Posterior vena cava (tissue), 2 donors: ENCODE measurements around the gene NDRG4. TPM values are rescaled to one million over a fixed set of nuclear protein-coding genes. Genes with fewer than 3 reads are reported as not detected.

Experiments
- DNase-seq: peaks from one replicate; pipeline ENCODE4 v3.0.0-alpha.2; 2020; ENCODE audit warnings: low spot score
- intact Hi-C, 2 donors: fragments of 100-400 bp; cut with DNase I; formaldehyde crosslinking; loops; one replicate each; pipeline versions ENCODE4 v1.14.1 to v1.14.2; 2022 to 2023
- total RNA-seq, 2 donors: library from RNA; stranded (reverse); fragmentation: NEBNext Ultra II Directional; extraction: Animal tissue kit (Norgen Biotek cat#: 25700); gene quantifications; one replicate each; pipeline ENCODE4 v1.2.1, GENCODE V29; 2021
- donor health status: DM: yes; HTN: yes; CAD: no.
- donor health status: DM: yes; HTN: yes; CAD: no.

NDRG4 gene
- total RNA-seq, 2 donors from 2014 or later, result 5.8 to 8.6 TPM

DNA sequence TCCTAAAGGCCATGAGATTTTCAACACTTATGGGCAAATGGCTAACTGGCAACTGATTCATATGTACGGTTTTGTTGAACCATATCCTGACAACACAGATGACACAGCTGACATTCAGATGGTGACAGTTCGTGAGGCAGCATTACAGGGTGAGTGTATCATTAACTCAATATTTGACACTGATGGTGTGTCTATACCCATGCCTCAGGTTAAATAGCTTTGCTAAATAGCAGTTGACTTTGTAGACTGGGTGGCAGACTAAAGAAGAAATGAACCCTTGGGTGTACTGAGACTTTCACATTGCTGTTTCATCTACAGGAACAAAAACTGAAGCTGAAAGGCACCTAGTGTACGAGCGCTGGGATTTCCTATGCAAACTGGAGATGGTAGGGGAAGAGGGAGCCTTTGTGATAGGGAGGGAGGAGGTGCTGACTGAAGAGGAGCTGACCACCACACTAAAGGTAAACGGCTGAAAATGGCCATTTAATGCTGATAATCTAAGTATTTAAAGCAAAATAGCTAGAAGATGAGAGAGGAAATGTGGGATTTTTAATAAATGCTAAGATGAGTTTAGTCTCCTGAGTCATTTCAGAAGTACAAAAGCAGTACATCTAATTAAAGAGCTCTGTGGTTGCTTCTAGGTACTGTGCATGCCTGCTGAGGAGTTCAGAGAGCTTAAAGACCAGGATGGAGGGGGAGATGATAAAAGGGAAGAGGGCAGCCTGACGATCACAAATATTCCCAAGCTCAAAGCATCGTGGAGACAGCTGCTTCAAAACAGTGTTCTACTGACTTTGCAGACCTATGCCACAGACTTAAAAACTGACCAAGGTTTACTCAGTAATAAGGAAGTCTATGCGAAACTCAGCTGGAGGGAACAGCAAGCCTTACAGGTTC is 18.4 kb downstream of the NDRG4 start:
- no peak for DNase-seq
- intact Hi-C loops, result loop anchor here in 1 of 2 donors (10.0 kb wide), 1 partner anchor 116 kb away; no protein-coding TSS in a partner anchor

DNA sequence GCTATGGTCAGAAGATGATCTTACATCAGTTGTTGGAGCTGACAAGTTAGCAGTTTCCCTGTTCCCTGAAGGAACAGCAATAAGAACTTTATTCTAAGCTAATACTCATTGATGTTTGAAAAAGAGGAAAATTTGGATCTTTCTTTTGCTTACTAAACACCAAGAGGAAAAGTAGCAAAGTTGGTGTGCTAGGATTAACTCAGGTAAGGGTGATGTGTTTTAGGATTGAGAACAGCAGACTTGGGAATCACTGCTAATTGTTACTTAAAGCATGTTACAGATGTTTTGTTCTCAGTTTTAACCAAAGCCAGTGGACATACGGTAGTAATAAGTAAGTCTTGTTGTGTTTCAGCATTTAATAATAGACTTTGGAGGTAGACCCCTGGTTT is 19.0 kb downstream of the NDRG4 start:
- intact Hi-C loops, result loop anchor here in 1 of 2 donors (10.0 kb wide), 1 partner anchor 116 kb away; no protein-coding TSS in a partner anchor
- DNase-seq, result no peak

DNA sequence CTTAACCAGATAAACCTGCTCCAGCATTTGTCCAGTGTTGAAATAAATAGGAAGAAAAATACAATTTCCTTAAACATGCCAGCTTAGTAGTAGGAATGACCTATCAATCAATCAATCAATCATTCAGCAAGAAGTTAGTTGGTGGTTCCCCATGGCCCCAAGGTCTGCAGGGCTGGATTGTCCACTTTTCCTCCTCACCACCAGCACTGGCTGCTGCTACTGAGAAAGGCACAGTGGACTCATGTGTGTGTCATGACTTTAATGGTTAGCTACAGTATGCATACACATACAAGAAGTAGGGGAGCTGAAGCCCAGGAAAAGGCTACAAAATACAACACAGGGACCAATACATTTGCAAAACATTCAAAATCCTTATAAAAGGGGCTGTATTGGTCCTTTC is 19.8 kb downstream of the NDRG4 start:
- intact Hi-C loops, result loop anchor here in 1 of 2 donors (10.0 kb wide), 1 partner anchor 115 kb away; no protein-coding TSS in a partner anchor

DNA sequence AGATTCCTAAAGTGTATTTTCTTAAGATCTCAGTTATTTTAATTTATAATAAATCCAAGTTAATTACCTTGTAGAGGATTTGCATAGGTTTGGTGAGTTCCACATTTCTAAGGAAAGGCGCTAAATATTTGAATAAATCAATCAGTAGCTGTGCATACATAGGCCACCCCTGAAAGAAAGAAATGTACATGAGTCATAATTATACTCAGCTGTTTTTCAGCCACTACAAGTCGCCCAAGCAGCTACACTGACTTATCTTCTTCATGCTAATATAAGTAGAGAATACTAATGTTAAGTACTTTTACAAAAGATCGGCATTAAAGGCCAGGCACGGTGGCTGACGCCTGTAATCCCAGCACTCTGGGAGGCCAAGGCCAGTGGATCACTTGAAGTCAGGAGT is 30.2 kb downstream of the NDRG4 start:
- no peak for DNase-seq
- intact Hi-C loops, result loop anchor here in 1 of 2 donors (10.0 kb wide), 1 partner anchor 55 kb away; no protein-coding TSS in a partner anchor

More for the DNA sequence above, 19.8 kb downstream of the NDRG4 start:
- no peak for DNase-seq

DNA sequence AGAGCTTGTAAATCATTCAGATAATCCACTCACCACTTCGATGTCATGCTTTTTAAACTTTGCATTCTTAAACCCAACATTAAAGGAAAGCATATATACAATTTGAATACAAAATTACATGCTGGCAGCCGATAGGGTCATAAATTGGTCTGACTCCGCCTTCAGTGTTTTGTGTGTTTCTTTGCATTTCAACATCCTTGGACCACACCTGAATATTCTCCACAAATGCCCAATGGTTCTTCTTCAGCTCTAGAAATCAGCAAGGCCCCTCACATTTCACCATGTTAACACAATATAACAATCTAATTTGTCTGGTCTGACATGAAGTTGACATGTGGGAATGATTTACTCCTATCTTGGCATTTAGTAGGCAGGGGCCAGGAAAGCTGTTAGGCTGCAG is 32.5 kb downstream of the NDRG4 start:
- DNase-seq, result no peak
- intact Hi-C loops, result loop anchor here in 1 of 2 donors (10.0 kb wide), 1 partner anchor 52 kb away; no protein-coding TSS in a partner anchor

DNA sequence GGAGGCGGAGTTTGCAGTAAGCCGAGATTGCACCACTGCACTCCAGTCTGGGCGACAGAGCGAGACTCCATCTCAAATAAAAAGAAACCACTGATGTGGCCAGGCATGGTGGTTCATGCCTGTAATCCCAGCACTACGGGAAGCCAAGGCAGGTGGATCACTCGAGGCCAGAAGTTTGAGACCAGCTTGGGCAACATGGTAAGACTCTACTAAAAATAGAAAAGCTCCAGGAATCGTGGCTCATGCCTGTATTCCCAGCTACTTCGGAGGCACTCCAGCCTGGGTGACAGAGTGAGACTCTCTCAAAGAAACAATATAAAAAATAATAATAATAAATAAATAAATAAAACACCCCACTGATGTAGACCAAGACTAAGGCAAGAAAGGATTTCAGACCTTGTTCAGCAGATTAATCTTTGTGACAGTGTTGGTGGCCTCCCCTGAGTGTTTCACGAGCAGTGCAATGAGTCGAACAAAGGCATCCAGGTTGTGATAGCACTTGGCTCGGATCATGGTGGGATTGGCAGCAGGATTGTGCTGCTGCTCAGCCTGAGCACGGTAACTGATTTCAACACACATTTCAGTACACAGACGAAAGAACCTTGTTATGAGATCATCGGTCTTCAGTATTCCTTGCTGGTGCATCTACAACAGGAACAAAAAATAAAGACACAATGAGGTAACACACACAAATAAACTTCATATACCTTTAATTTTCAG is 34.0 kb downstream of the NDRG4 start:
- no peak for DNase-seq
- intact Hi-C loops, result loop anchor here in 1 of 2 donors (10.0 kb wide), 1 partner anchor 51 kb away; no protein-coding TSS in a partner anchor

DNA sequence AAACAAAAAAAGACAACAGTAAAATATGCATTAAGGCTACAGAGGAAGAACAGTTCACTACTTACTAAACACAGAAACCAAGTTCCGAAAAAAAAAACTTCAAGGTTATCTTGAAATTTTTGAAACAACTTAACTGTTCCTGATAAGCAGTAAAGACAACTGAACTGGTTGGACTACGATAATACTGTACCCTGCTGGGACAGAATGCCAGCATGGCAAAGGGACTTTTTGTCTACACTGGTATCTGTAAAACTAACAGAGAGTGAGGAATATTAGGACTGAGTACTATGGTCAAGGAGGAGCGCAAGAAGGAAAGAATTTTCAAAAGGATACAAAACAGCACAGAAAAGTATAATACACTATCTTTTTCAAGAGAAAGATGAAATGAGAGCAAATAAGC is 35.2 kb downstream of the NDRG4 start:
- intact Hi-C loops, result loop anchor here (5.0 to 10.0 kb wide), 2 partner anchors 37 to 50 kb away; no protein-coding TSS in a partner anchor
- no peak for DNase-seq

DNA sequence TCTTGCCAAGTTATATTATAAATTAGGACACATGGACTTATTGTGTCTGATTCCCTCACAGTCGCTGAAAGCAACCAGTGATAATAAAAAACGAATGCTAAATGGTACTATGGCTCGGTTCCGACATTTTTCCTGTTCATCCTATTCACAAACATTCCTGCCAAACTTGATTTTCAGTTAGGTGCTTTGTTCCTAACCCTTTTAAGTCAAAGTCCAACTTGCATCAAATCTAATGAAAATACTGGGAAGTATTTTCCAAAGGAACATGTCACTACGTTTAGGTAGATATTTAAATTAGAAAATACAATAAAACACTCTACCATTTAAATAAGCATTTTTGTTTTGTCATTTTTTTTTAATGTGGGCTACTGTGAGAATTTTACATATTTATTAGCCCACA is 36.3 kb downstream of the NDRG4 start:
- intact Hi-C loops, result loop anchor here (5.0 to 10.0 kb wide), 2 partner anchors 36 to 49 kb away; no protein-coding TSS in a partner anchor
- no peak for DNase-seq

DNA sequence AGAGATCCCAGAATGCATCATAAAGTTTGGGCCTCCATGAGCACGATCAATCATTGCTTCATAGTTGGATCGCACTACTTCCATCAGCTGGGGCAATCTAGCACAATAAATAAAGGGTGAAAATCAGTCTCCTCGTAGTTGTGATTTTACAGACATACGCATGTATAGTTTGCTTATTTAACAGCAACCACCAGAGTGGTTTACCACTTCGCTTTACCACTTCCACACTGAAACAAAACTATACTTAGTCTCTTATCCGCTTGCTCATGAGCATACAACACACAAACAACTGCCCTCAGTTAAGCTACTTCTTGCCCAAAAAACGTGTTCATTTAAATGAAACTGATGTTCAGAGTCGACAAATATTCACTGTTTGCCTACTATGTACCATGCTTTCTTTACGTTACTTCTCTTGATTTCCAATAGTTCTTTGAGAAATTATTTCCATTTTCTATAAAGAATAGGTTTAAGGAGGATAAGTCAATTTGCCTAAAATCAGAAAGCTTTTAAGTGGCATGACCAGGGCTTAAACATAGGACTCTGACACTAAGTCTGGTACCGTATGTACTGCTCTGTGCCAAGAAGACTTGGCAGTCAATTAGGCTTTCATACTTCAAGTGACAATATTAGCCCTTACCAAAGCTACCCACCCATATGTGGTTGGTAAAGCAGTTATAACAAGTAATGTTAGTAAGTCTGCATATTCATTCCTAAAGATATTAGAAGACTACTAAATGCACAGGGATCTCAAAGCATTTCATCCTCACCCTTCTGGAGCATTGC is 37.4 kb downstream of the NDRG4 start:
- intact Hi-C loops, result loop anchor here (5.0 to 10.0 kb wide), 2 partner anchors 35 to 47 kb away; no protein-coding TSS in a partner anchor
- DNase-seq, result no peak

DNA sequence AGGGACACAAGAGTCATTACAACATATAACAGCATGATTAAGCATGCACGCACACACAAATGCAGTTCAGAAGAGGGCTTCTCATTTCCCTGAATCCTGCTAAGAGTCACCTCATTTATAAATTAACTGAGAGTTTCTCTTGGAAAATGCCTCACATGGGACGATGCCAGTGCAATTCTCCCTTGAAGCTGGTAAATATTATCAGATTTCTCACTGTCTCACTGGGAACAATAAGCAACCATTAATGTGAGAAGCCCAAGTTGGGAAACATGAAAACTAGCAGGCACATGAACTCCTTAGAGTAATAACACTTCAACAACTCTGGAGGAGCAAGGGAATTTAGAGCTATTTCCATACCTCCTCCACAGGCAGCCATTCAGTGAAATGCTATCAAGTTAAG is 41.8 kb downstream of the NDRG4 start:
- no peak for DNase-seq
- intact Hi-C loops, result no loop called here

DNA sequence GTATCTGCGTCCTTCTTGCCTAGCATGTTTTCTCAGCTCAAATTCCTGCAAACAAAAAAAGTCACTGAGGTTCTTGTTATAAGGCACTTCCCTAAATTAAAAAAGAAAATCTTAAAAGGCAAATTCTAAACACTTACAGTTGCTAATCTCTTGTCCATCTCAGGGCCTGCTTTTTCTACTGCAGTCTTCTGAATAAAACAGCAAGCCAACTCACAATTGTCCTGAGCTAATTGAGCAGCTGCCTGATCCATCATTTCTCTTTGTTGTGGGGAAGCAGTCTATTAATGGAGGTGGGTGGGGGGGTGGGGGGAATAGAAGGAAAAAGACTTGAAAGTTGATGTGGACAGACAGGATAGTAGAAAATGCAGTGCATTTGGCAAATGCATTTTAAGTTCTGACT is 42.3 kb downstream of the NDRG4 start:
- DNase-seq, result no peak
- intact Hi-C loops, result no loop called here

DNA sequence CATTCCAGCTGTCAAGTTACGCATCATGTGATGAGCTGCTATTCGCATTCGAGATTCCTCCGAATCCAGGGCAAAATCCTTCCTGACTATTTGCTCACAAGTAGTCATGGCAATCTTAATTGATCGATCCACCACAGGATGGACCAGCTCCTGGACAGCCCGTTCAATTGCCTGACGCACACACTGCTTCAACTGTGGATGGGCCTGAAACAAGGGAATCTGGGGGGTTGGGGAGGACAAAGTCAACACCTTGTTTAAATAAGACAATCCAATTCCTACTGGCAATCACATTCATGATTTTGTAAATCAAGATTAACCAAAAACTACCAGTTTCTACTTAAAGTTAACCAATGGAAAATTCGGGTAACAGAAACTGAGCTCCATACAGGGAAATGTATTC is 43.7 kb downstream of the NDRG4 start:
- intact Hi-C loops, result no loop called here
- DNase-seq, result no peak

DNA sequence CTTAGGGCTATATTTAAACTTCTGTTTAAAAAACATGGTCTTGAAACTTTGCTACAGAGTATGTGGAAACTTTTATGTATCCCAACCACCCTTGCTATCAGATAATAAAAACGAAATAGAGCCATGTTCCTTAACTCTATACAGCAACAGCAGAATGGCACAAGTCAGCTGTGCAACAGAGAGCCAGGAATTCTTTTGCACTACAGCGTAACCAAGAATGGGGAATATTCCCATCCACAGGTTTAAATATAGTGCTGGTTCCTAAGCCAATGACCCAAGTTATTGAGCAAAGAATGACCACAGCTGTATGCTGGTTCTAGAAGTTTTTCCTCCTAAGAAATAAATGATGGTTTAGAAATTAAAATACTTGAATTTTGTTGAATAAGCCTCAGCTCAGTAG is 48.4 kb downstream of the NDRG4 start:
- DNase-seq, result no peak
- intact Hi-C loops, result no loop called here

DNA sequence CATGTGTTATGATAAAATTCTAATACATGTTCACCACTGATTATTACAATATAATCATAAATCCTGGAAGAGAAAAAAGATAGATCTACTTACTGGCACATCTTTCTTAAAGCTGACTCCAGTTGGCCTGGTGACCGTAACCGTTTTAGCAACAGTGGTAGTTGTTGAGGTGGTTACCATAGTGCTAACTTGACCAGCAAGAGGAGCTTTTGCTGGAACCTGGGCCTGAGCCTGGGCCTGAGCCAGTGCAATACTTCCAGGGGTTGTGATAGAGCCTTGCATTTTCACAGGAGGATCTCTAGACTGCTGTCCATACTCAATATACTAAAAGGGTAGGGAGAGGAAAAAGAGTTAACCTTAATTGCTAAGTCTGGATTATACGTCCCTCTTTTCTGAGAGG is 51.6 kb downstream of the NDRG4 start:
- intact Hi-C loops, result no loop called here
- no peak for DNase-seq

DNA sequence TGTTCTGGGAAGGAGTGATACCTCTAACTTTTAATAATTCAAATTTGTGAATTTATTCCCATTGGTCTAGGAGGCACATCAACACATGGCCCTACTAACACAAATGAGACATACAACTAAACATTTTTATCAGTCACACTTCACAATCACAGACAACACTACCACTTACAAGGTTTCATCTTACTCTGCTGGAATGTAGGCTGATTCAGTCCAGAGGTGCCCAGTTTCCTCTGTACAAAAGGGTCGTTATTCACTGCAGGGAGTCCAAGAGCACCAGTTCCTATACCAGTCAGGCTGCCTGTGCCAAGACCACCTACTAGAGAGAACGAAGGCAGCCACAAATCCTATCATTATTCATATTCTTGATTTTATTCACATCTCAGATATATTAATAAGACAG is 56.7 kb downstream of the NDRG4 start:
- intact Hi-C loops, result no loop called here
- DNase-seq, result no peak
